Stimulated activated CD4-positive, alpha-beta T cell treated with anti-CD3 and anti-CD28 coated beads, Interleukin-15, amount 100 ng/mL, for 48 hours (primary cell): Measurements from ENCODE around the gene ANK3.

ENCODE experiments used
- DNase-seq, 2 donors: peaks; one replicate each; pipeline ENCODE4 v3.0.0-alpha.2; 2020; ENCODE audit warnings: low read depth in 2 of 2

The ANK3 gene

GRCh38 chr10:60224066-60224705 is 165.5 kb downstream of the ANK3 start:
- no peak for DNase-seq

DNA sequence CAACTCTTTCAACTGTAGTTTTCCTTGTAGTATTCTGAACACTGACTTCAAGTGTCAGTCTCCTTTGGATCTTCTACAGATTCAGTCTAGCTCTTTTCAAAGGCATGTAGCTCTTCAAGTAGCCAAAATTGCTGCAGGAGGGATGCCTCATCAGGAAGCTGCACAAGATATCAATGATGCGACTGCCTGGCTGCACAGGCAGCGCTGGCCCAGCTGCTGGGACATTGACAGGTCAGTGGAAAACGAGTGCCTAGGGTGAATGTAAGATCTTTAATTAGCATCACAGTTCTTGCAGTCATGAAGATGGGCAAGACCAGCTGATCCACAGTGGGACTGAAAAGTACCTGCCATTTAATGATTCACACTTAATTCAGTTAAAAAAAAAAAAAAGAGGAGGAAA is 167.6 kb downstream of the ANK3 start:
- no peak for DNase-seq

- DNase-seq, result no peak
Measured at GRCh38 chr10:60212195-60212594, 177.5 kb downstream of the ANK3 start.

DNA sequence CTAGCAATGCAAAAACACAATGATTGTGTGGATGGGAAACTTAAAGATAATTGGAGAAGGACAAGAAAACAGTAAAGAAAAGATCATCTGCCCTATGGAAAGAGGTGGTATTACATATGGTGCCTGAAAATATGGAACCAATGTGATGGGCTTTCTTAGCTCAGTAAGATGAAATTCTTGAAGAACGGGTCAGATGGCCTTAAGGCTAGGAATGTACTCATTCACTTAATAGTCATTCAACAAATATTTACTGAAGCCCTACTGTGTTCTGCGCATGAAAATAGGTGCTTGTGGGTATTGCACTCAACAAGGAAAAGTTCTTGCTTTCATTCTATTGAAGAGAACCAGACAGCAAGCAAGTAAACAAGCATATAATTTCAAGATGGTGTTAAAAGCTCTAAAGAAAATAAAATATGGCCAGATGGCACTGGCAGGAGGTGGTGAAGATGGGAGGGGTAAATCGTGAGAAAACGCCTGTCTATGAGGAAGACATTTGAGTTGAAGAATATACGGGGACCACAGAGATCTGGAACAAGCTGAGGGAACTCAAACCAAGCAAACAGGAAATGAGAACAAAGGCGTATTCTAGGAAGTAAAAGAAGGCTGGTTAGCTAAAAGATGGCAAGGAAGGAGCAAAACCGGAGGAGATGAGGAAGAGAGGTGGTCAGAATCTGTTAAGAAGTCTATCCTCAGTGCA is 179.7 kb downstream of the ANK3 start:
- no peak for DNase-seq

- DNase-seq, result no peak
Measured at GRCh38 chr10:60208676-60209269, 180.9 kb downstream of the ANK3 start.

- DNase-seq, result no peak
Measured at GRCh38 chr10:60207894-60208293, 181.8 kb downstream of the ANK3 start.

DNA sequence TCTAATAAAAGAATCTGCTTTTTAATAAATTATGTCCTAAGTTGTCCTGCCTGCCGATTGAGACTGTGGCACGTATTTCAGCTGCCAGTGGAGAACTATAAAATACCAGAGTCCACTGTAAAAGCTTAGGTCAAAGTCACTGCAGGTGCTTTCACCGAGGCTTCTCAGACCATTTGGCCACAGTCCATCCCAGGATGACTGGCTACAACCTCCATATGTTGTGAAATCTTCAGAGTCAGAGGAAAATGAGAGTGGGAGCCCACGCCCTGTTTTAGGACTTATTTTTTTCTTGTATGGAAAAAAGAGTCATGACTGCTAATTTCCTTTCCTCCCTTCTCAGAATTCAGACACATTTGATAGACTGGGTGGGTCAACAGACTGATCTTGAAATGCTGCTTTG is 182.9 kb downstream of the ANK3 start:
- no peak for DNase-seq

DNA sequence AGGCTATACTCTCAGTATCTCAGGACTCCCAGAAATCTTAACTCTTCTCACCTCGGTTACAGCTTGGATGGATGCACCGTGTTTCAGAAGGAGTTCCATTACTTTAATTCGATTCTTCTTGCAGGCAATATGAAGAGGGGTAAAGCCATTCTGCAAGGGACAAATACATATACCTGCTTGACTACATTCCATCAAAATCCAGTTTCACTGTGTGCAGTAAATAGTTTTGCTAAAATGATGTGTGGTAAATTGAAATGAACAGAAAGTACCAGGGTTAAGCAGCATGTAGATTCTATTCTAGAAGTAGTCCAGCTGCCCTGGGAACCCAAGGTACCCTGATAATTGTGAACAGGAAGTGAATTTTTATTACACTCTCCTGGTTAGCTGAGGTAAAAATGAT is 183.9 kb downstream of the ANK3 start:
- DNase-seq, result no peak

DNA sequence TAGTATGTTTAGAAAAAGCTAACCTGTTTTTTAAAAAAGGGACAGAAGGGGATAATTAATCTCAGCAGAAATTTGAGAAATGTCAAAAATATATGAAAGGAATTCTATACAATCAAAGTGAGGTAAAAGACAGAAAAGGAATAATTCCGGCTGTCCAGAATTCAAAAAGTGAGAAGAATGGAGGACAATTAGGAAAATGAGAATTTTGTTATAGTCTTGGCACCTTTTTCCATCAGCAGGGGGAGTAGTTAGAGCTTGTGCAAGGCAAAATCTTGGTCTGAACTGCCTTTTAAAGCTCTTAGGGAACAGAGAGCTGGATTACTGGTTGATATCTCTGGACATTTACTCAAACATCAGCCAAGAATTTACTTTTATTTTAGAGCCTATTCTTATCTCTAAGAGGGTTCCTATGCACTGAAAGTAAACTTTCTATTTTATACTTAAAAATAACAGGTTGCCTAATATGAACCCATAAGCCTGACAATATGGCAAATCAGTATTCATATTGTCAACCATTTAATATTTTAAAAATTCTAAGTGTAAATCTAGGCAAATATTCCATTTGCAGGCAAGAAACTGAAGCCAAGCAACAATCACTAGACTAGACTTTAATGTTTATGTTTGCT is 185.6 kb downstream of the ANK3 start:
- no peak for DNase-seq

DNA sequence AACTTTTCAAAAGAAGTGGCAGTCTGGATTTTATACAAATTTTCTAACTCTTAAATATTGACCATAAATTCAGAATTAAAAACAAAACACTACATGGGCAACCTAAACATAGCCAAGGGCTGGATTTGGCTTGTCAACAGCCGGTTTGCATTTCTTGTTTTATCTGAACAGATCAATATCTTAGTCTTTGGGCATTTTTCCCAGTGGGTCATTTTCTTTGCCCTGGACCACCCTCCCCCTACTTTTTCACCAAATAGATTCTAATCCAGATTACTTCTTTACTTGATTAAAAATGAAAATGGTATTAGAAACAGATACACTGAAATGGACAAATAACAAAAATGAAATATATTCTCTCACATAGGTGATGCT is 189.0 kb downstream of the ANK3 start:
- no peak for DNase-seq

DNA sequence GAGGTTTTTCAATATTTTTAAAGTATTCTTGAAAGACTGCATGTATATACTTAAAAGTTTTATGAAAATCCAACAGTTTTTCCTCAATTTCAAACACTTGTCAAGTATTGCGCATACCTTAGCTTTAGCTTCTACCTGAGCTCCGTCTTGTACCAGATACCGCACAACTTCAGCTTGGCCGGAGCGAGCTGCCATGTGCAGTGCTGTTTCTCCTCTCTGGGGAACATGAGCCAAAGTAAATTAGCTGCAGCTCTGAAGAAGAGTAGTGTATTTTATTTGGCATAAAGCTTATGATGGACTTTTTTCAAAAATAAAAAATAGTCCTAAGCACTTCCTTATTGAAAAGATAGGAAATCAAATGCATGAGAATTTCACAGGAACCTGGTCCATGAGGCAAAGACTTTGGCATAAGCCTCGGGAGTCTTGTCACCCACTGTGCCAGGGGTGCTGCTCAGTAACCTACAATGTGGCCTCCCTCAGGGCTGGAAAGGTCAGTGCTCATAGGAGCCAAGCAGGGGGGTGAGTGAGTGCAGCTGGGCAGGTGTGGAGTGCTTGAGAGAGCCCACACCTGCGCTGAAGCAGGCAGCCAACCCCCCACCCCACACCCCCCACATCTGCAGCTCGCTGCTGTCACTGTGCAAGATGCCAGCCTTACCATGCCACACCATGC is 189.5 kb downstream of the ANK3 start:
- no peak for DNase-seq

DNA sequence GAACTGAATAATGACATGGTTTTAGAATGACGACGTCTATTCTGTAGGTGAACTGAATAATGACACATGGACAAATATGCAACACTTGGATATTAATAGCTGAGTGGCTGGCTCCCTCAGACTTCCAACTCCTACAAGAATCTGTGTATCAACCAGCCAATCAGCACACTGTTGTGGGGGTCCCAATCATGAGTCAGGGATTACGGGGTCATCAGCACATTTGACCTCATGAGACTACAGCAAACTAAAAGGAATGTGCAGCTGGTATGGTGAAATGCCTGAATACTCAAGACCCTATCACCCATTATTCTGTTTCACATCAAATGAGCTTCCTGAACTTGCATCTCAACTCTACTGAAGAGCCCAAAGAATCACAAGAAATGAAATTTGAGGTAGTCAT is 192.5 kb downstream of the ANK3 start:
- no peak for DNase-seq

DNA sequence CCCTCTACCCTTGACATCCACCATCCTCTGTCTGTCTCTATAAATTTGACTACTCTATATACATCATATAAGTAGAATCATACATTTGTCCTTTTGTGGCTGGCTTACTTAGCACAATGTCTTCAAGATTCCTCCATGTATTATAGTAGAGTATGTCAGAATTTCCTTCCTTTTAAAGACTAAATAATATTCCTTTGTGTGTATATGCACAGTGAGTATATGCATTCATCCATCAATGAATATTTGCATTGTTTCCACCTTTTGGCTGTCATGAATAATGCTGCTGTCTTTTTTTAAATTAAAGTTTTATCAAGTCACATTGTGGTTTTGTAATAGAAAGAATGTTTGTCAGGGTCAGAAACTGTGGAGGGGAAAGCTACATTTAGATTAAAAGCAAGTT is 195.3 kb downstream of the ANK3 start:
- DNase-seq, result no peak

DNA sequence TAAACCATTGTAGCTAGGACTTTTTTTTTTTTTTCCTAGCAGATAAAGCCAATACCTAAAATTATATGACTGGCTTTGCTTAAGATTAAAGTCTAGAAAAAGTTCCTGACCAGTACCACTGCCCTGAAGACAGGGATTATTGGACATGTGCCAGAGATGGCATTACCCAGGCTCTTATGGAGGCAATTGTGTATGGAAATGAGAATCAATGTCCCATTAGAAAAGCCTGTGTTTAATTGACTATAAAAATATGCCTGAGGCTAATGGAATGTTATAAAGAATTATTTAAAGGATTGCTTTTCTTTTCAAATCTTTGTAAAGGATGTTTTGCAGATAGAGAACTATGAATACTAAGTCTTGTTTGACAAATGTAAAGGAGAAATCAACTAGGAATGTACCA is 196.7 kb downstream of the ANK3 start:
- no peak for DNase-seq

- DNase-seq, result no peak
Measured at GRCh38 chr10:60189861-60190475, 199.7 kb downstream of the ANK3 start.

DNA sequence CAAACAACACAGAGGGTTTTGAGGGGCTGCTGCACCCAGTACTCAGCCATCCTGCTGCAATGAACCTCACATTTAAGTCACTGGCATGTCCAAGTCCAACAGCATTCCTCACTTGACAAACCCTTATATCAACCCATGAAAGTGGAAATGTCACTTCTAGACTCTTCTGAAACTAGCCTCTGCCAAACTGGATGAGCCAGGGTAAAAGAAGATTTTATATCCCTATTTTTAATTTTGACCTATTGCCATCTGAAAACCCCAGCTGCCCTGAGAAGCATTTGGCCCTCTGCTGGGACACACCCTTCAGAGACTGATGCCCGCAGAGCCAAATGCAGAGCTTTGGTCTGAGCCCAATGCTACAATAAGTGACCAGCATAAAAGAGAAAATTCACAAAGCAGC is 201.1 kb downstream of the ANK3 start:
- no peak for DNase-seq

- no peak for DNase-seq
Measured at GRCh38 chr10:60187691-60188090, 202.0 kb downstream of the ANK3 start.

DNA sequence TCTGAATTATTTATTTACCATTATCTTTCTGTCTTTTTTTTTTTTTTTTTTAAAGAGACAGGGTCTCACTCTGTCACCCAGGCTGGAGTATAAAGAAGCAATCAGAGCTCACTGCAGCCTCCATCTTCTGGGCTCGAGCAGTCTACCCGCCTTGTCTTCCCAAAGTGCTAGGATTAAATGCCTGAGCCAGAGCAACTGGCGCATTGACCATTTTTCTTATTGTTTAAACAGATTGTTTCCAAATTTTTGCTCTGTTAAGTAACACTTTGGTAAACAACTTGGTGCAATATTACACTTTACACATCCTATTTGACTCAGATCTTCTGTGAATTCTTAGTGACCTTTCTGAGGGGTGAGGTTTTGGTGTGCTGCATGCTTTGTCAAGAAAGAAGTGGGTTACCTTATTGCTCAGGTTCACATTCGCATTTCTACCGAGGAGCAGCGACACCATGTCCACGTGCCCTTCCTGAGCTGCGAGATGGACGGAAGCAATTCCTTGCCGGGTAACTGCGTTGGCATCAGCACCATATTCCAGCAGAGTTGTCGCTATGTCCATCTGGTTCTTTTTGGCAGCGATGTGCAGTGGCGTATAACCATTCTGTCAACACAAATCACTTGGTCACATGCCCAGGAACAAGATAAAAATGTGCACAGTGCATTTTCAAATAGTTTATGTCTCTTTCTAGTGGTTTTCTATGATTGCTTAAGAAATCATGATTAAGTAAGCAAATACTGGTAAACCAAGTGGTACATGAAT is 203.2 kb downstream of the ANK3 start:
- DNase-seq, result no peak

DNA sequence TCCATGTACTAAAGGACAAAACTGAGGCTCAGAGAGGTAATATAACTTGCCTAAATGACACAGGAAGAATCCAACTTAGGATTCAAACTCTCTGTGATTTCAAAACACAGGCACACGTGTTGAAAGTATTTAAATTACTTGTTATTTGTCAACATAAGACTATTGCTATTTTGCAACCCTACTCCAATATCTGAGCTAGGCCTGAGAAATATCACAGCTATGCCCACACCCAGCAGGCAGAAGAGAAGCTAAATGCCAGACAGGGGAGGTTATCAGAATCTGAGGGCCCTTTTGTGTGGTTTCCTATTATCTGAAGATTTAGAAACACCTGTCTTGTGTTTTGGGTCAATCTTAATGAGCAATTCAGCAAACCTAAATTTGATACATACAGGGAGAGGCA is 204.3 kb downstream of the ANK3 start:
- DNase-seq, result no peak

GRCh38 chr10:60182691-60183090 is 207.0 kb downstream of the ANK3 start:
- DNase-seq, result no peak

DNA sequence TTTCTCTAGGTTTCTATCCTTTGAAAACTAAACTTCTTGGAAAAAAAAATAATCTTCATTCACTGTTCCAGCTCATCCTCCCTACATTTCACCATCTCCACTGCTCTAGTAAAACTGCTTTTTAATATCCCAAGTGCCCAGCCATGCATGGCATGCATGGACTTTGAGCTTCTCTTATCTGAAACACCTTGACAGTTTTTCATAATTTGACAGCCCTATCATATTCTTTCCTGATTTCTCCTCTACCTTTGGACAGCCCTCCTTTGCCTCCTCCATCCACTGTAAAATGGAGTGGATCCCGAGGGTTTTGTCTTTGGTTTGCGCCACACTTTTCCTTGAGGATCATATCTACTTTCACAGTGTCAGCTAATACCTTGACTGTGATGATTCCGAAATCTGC is 212.8 kb downstream of the ANK3 start:
- no peak for DNase-seq
